Activated gamma-delta T cell treated with Interleukin-2 at 50 U/mL for 16 hours (primary cell): ENCODE measurements around the gene METTL8.
A peak's percentile ranks its signal among the peaks of the same experiment; 100 is the strongest.

Experiments
- DNase-seq: peaks from one replicate; pipeline ENCODE4 v3.0.0-alpha.2; 2020

Gene METTL8

GRCh38 chr2:171433763-171434012 lies at the start of gene METTL8:
TSS of gene METTL8 (minus strand) at chr2:171433990. CDS start at chr2:171392185, 41,805 bp downstream.
- no peak for DNase-seq

- no peak for DNase-seq
Observed at GRCh38 chr2:171482877-171483276, 49.1 kb upstream of the METTL8 start.

- no peak for DNase-seq
Observed at GRCh38 chr2:171482308-171482707, 48.5 kb upstream of the METTL8 start.

- no peak for DNase-seq
Observed at GRCh38 chr2:171480908-171481307, 47.1 kb upstream of the METTL8 start.

GRCh38 chr2:171479154-171479814 lies 45.5 kb upstream of the METTL8 start:
- no peak for DNase-seq

- DNase-seq, result no peak
Observed at GRCh38 chr2:171478345-171478744, 44.6 kb upstream of the METTL8 start.

- no peak for DNase-seq
Observed at GRCh38 chr2:171475979-171476378, 42.2 kb upstream of the METTL8 start.

GRCh38 chr2:171470129-171470528 lies 36.3 kb upstream of the METTL8 start:
- no peak for DNase-seq

DNA sequence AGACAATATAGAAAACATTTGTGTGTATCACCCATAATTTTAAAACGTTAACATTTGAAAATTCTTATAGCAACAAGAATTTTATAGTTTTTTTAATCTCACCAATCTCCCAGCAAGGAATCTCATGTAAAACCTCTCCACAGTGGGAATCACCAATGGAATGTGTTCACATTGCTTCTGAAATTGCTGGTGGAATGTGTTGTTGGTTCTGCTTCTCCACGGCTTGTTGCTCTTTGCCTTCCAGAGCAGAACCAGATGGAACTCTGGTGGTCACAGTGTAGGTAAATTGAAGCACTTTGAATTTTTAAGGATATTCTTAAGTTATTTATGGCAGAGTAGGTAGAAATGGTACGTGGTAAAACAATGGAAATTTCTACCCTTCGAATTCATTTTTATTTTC lies 35.4 kb upstream of the METTL8 start:
- DNase-seq, result no peak

- no peak for DNase-seq
Observed at GRCh38 chr2:171460537-171460936, 26.7 kb upstream of the METTL8 start.

DNA sequence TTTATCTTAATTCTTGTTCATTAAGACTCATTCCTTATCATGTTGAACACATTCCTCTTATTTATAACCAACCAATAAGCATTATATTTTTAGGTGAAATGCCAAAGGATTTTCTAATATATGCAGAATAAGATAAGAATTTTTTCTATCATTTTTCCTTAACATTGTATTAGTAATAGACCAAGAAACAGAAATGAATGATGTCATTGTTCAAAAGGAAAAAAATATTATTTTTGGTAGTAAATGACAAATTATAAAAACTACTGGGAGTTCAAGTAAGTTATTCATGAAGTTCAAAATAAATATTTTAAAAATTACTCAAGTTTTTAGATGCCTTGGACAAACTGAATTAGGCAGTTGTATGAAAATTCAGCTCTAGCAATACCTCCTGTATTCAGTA lies 25.7 kb upstream of the METTL8 start:
- DNase-seq, result no peak

- no peak for DNase-seq
Observed at GRCh38 chr2:171452773-171453172, 19.0 kb upstream of the METTL8 start.

DNA sequence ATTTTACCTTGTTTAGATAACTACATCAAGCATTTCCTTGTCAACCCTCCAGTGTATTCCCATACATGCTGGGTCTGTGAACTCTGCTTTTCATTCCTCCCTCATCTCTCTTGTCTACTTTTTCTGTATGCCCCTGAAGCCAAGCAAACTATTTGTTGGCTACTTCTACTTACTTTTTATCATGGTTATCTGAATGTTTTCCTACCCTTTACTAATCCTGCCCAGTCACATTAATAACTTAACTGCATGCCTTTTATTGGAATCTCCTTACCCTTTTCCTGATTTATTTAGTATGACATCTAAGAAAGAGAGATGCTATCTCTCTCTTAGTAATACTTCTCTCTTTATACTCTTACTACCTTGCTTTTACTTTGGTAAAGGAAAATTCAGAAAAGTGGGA lies 17.3 kb upstream of the METTL8 start:
- no peak for DNase-seq

- DNase-seq, result no peak
Observed at GRCh38 chr2:171447675-171448074, 13.9 kb upstream of the METTL8 start.

- DNase-seq, result no peak
Observed at GRCh38 chr2:171441470-171441869, 7.7 kb upstream of the METTL8 start.

GRCh38 chr2:171436307-171436706 lies 2.5 kb upstream of the METTL8 start:
- no peak for DNase-seq

DNA sequence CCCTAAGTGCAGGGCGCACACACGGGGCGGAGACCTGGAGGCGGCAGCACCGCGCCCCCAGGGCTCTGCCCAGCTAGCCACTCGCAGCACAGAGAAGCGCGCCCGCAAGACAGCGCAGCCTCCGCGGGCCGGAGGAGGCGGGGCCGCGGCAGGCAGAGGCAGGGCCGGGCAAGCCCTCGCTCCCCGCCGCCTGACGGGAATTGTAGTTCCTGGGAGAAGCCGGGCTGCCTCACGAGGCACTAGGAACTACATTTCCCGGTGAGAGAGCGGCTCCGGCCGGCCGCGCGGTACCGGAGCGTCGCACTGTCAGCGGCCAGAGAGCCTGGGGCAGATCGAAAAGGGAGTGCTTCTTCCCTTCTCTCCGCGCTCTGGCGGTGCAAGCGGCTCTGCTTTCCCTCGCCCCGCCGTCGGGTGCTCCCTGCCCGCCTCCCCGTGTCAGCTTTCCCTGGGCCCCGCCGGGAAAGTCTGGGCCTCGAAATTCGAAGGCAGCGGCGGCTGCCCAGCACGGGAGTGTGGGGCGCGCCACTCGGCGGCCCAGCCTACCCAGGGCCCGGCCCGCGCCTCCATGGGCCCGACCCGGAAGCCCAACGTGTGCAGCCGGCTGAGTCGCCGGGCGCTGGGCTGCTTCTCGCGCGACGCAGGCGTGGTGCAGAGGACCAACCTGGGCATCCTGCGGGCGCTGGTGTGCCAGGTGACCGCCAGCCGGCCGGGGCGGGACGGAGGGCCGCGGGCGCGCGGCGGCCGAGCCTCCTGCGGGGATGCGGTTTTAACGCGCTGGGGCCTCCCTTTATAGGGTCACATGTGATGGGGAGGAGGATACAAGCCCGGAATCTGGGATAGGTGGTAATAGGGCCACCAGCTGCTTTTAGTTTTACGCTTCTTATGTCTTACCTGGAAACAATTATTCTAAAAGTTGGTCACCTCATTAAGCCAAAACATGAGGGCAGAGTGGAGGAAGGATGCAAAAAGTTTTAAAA lies 511 bp upstream of the METTL8 start, which contains the start of gene DCAF17:
DCAF17 (plus strand) TSS at position 214 of the 977 bp plus-strand sequence; CDS start at position 566, 352 bp downstream.
- peak; percentile 92 for DNase-seq

DNA sequence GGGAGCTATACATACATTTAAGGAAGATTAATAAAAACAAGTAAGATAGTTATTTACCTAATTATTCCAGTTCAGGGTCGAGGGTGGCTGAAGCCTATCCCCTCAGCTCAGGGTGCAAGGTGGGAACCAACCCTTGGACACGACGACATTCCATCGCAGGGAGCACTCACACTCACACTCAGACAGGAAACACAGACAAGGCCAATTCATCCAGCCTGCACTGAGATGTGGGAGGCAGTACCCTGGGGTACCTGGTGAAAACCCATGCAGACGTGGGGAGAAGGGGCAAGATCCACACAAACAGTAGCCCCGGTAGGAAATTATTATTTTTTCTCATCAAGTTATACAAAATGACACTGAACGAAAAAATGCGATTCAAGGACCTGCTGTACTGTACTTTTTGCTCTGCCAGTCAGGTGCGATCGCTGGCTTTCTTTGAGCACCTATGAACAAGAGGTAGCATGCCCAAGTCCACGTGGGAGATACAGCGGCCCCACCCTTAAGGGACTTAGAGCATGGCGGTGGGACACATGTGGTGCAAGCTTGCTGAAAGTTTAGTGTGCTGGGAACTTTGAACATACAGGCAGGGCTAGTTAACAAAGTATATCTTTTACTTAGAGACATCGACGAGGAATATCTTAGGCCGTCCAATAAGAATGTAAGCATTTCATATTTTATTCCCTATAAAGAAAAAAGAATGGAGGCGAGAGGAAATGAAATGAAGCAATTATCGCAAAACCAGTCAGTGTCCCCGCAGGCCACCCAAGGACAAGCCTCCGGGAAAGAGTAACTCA lies 624 bp downstream of the METTL8 start:
- DNase-seq, result no peak

GRCh38 chr2:171432206-171432968 lies 1.4 kb downstream of the METTL8 start:
- DNase-seq, result no peak

DNA sequence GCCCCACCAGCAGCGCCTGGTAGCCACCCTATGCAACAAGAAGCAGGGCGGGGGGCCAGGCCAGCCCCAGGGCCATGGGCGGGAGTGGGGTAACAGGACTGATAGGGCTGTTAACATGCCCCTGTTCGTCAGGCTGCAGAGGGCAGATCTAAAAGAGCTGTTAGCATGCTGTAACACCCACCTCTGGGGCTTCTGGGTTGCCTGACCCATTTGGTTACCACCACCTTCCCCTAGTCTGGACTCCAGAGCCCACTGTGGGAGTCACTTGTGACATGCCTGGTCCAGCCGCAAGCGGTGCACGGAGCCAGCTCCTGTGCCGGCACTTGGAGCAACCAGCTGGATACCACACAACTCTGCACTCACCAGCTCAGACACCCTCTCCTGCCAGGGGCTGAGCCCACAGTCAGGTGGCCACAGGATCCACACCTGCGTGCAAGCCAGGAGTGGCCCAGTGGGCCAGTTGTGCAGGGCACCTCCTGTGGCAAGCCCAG lies 2.1 kb downstream of the METTL8 start:
- DNase-seq, result no peak

- DNase-seq, result no peak
Observed at GRCh38 chr2:171430516-171431410, 3.0 kb downstream of the METTL8 start.
